IMR-90 (cell line): ENCODE results near the gene CHDH. TPM values are rescaled to one million over a fixed set of nuclear protein-coding genes. Genes with fewer than 3 reads are reported as not detected.

Experiments
- ATAC-seq: fragments of 200-7000 bp; cut with Tn5 transposase; 2 replicates; pipeline ENCODE4 v1.9.1; 2020; ENCODE audit warnings: low read depth, mild to moderate bottlenecking, moderate library complexity
- BruUV-seq: library from RNA; stranded (reverse); fragments of 400-500 nt; replicated peaks from 2 replicates; lab custom pipeline; 2021; lab: Mats Ljungman, UMichigan
- CTCF ChIA-PET: fragments of 300-600 bp; formaldehyde crosslinking; extraction: SDS; loops from one replicate; lab custom pipeline; 2021; ENCODE audit warnings: antibody characterized with exemption; lab: Yijun Ruan, JAX
- POLR2A ChIA-PET: fragments of 300-600 bp; sonication (Branson Sonifier 250); formaldehyde crosslinking; loops from one replicate; lab custom pipeline; 2022; ENCODE audit warnings: antibody characterized with exemption; ENCODE audit not compliant: unreplicated experiment; lab: Charles Lee
- DNase-seq: peaks from one replicate; pipeline ENCODE4 v3.0.0; 2013
- H2AFZ ChIP-seq: replicated peaks from 2 replicates; pipeline ENCODE3; 2013; ENCODE audit warnings: low read length, mild to moderate bottlenecking; ENCODE audit not compliant: poor library complexity
- H2AK5ac ChIP-seq: 2 replicates; pipeline ENCODE4 v1.6.1; 2013; ENCODE audit warnings: low read depth, low read length, inconsistent platforms
- H2AK9ac ChIP-seq: replicated peaks from 2 replicates; pipeline ENCODE3; 2013; ENCODE audit warnings: mild to moderate bottlenecking, low read depth, low read length, moderate library complexity; ENCODE audit not compliant: poor library complexity
- H2BK120ac ChIP-seq: 2 replicates; pipeline ENCODE4 v1.6.1; 2013; ENCODE audit warnings: low read depth, low read length, inconsistent platforms
- H2BK15ac ChIP-seq: 3 replicates; pipeline ENCODE4 v1.6.1; 2013; ENCODE audit warnings: low read depth, low read length, inconsistent platforms
- H2BK20ac ChIP-seq: 2 replicates; pipeline ENCODE4 v1.6.1; 2013; ENCODE audit warnings: low read depth, mild to moderate bottlenecking, inconsistent platforms, low read length, moderate library complexity
- H2BK5ac ChIP-seq: 2 replicates; pipeline ENCODE4 v1.6.1; 2013; ENCODE audit warnings: mild to moderate bottlenecking, low read depth, low read length, inconsistent platforms; ENCODE audit not compliant: poor library complexity, severe bottlenecking
- H3K14ac ChIP-seq: replicated peaks from 2 replicates; pipeline ENCODE4 v1.6.1; 2013; ENCODE audit warnings: low read depth, low read length, inconsistent platforms
- H3K18ac ChIP-seq: 2 replicates; pipeline ENCODE4 v1.6.1; 2013; ENCODE audit warnings: low read depth, low read length, control low read depth
- H3K23ac ChIP-seq: 2 replicates; pipeline ENCODE4 v1.6.1; 2013; ENCODE audit warnings: low read depth, low read length, inconsistent platforms
- H3K27ac ChIP-seq: 2 replicates; pipeline ENCODE4 v1.5.1; 2013; ENCODE audit warnings: mild to moderate bottlenecking, control low read depth, low read length; ENCODE audit not compliant: insufficient read depth
- H3K27me3 ChIP-seq: 2 replicates; pipeline ENCODE4 v1.6.1; 2013; ENCODE audit warnings: low read length; ENCODE audit not compliant: control insufficient read depth, insufficient read depth
- H3K36me3 ChIP-seq: 2 replicates; pipeline ENCODE4 v1.6.1; 2013; ENCODE audit warnings: low read length, mixed read lengths; ENCODE audit not compliant: control insufficient read depth, insufficient read depth
- H3K4ac ChIP-seq: 2 replicates; pipeline ENCODE4 v1.6.1; 2013; ENCODE audit warnings: low read depth, low read length, inconsistent platforms
- H3K4me1 ChIP-seq: 2 replicates; pipeline ENCODE4 v1.6.1; 2013; ENCODE audit warnings: low read length, mixed read lengths; ENCODE audit not compliant: control insufficient read depth, insufficient read depth
- H3K4me2 ChIP-seq: 2 replicates; pipeline ENCODE4 v1.6.1; 2013; ENCODE audit warnings: low read depth, mild to moderate bottlenecking, control low read depth, low read length, moderate library complexity
- H3K4me3 ChIP-seq: 2 replicates; pipeline ENCODE4 v1.5.1; 2013; ENCODE audit warnings: low read depth, mild to moderate bottlenecking, control low read depth, low read length, moderate library complexity; ENCODE audit not compliant: insufficient read depth
- H3K56ac ChIP-seq: 2 replicates; pipeline ENCODE4 v1.6.1; 2013; ENCODE audit warnings: low read length, inconsistent platforms; ENCODE audit not compliant: insufficient read depth; ENCODE audit errors: extremely low read depth
- H3K79me1 ChIP-seq, 2 experiments: 2 replicates each; pipeline ENCODE4 v1.6.1; 2013; ENCODE audit warnings: low read length in 2 of 2, inconsistent platforms in 1 of 2, low read depth in 1 of 2
- H3K9ac ChIP-seq: 2 replicates; pipeline ENCODE4 v1.6.1; 2013; ENCODE audit warnings: low read depth, low read length, control low read depth
- H3K9me1 ChIP-seq: 2 replicates; pipeline ENCODE4 v1.6.1; 2013; ENCODE audit warnings: low read length, inconsistent platforms; ENCODE audit not compliant: insufficient read depth
- H3K9me3 ChIP-seq: 2 replicates; pipeline ENCODE4 v1.6.1; 2013; ENCODE audit warnings: low read length; ENCODE audit not compliant: control insufficient read depth, insufficient read depth
- H4K20me1 ChIP-seq: 2 replicates; pipeline ENCODE4 v1.6.1; 2013; ENCODE audit warnings: low read length, inconsistent platforms; ENCODE audit not compliant: insufficient read depth
- H4K5ac ChIP-seq: 2 replicates; pipeline ENCODE4 v1.6.1; 2013; ENCODE audit warnings: mild to moderate bottlenecking, low read depth, low read length, control low read depth
- H4K8ac ChIP-seq, 2 experiments: 2 replicates each; pipeline ENCODE4 v1.6.1; 2013; ENCODE audit warnings: low read depth in 2 of 2, low read length in 2 of 2, control low read depth in 1 of 2, inconsistent platforms in 1 of 2
- H4K91ac ChIP-seq: 2 replicates; pipeline ENCODE4 v1.6.1; 2013; ENCODE audit warnings: low read depth, low read length, inconsistent platforms; ENCODE audit not compliant: insufficient read depth
- BHLHE40 ChIP-seq: fragments of 150-350 bp; IDR thresholded peaks from 2 replicates; pipeline ENCODE4 v1.6.1; 2016; ENCODE audit warnings: mild to moderate bottlenecking, low read depth, low read length
- CEBPB ChIP-seq: IDR thresholded peaks from 2 replicates; pipeline ENCODE4 v1.6.1; 2012; ENCODE audit warnings: low read depth, low read length, improper control_type of control experiment
- CHD1 ChIP-seq: IDR thresholded peaks from 2 replicates; pipeline ENCODE4 v1.6.1; 2012; ENCODE audit warnings: low read depth, low read length, improper control_type of control experiment
- FOS ChIP-seq: fragments of 150-350 bp; IDR thresholded peaks from 2 replicates; pipeline ENCODE4 v1.6.1; 2016; ENCODE audit warnings: low read depth, low read length
- MXI1 ChIP-seq: IDR thresholded peaks from 2 replicates; pipeline ENCODE4 v1.6.1; 2012; ENCODE audit warnings: low read depth, mild to moderate bottlenecking, low read length, moderate library complexity, borderline replicate concordance
- NFE2L2 ChIP-seq: fragments of 150-350 bp; IDR thresholded peaks from 2 replicates; pipeline ENCODE4 v1.6.1; 2016; ENCODE audit warnings: low read depth, mild to moderate bottlenecking, low read length
- POLR2A ChIP-seq: IDR thresholded peaks from 2 replicates; pipeline ENCODE4 v1.6.1; 2012; ENCODE audit warnings: mild to moderate bottlenecking, low read depth, low read length
- RCOR1 ChIP-seq: IDR thresholded peaks from 2 replicates; pipeline ENCODE4 v1.6.1; 2012; ENCODE audit warnings: mild to moderate bottlenecking, low read length, improper control_type of control experiment; ENCODE audit not compliant: insufficient replicate concordance
- RFX5 ChIP-seq: IDR thresholded peaks from 2 replicates; pipeline ENCODE4 v1.8.0; 2012; ENCODE audit warnings: low read depth, mild to moderate bottlenecking, low read length, moderate library complexity
- SMC3 ChIP-seq: fragments of 150-350 bp; IDR thresholded peaks from 2 replicates; pipeline ENCODE4 v1.6.1; 2016; ENCODE audit warnings: low read depth, mild to moderate bottlenecking, antibody characterized with exemption, low read length, moderate library complexity
- WGBS, 2 experiments: methylation state at CpG; one replicate each; pipeline versions ENCODE4 v1.1.5 to v1.1.7; 2013; ENCODE audit warnings: missing lambda C conversion rate in 2 of 2; ENCODE audit not compliant: insufficient read length in 1 of 2; ENCODE audit errors: extremely low coverage in 2 of 2; 5-methylcytosine and 5-hydroxymethylcytosine counted together
- dilution Hi-C: fragments of 300-500 bp; cut with HindIII; formaldehyde crosslinking; loops from one replicate; pipeline ENCODE4 v1.14.3; 2018; ENCODE audit warnings: low sequenced_read_pairs; ENCODE audit not compliant: unreplicated experiment
- in situ Hi-C: fragments of 300-500 bp; cut with MboI; formaldehyde crosslinking; loops from 3 replicates; pipeline ENCODE4 v1.14.3; 2019; ENCODE audit warnings: low sequenced_read_pairs, inconsistent platforms, mixed read lengths
- intact Hi-C: fragments of 100-400 bp; cut with micrococcal nuclease; formaldehyde crosslinking; loops from 2 replicates; pipeline ENCODE4 v1.10.0; 2022
- polyA plus RNA-seq, 3 experiments: library from polyadenylated mRNA; depleted of rRNA; stranded (reverse); fragments of >200 nt; gene quantifications; 2 replicates each; pipeline ENCODE4 v1.2.3, GENCODE V29; 2012; ENCODE audit warnings: low replicate concordance in 1 of 3
- total RNA-seq: library from RNA; depleted of rRNA; stranded (reverse); fragments of >200 nt; gene quantifications from 2 replicates; pipeline ENCODE4 v1.2.3, GENCODE V29; 2012
- TF ChIP-seq, protein P1 (sequence below): conservative IDR thresholded peaks from 2 replicates; pipeline ENCODE4 v1.5.1; 2012; ENCODE audit warnings: mild to moderate bottlenecking, low read depth, low read length, improper control_type of control experiment
- TF ChIP-seq, protein P2 (sequence below): fragments of 150-350 bp; IDR thresholded peaks from 2 replicates; pipeline ENCODE4 v1.6.1; 2016; ENCODE audit warnings: low read depth, mild to moderate bottlenecking, low read length, moderate library complexity, borderline replicate concordance

The CHDH gene
- total and polyA plus RNA-seq, 2 of the 4 experiments (the other 2 are of a cell fraction) = under 0.01 to 0.19 TPM

DNA sequence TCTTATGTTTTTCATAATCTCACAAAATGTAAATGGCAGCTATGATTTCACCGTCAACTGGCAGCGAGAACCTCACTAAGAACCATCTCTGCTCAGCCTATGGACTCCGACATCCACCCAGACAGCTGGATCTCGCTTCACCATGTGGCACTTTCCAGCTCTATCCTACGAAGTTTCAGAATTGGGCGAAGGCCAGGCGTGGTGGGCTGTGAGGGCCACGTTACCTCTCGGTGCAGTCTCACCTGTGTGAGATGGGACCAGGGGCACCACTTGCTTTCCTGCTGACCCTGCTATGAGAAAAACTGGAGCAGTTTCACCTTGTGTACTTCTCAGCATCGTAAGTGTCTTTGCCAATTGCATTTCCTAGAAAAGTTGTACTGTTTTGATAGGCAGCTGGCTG is 32.3 kb downstream of the CHDH start:
- no peaks in the 10 kb centered on the region for H3K4me1 ChIP-seq
- no peak overlapping the region for H2BK120ac ChIP-seq
- POLR2A ChIA-PET = no interaction called here
- no TSS peak for BruUV-seq
- no peak overlapping the region for H4K8ac ChIP-seq
- H3K56ac ChIP-seq = no peak overlapping the region
- dilution Hi-C loops = no loop called here
- 73% methylated on average over 8 of the region's 10 CpGs; no CpG with 5 or more reads in 1 of the 2 experiments for WGBS, 2 experiments
- no peaks in the 10 kb centered on the region for H3K36me3 ChIP-seq
- peaks cover 11% of the 10 kb centered on the region for H3K27me3 ChIP-seq
- TF ChIP-seq BHLHE40 = no peak
- TF ChIP-seq POLR2A = no peak
- TF ChIP-seq SMC3 = no peak
- no peak for TF ChIP-seq RCOR1
- TF ChIP-seq, protein P1, sequence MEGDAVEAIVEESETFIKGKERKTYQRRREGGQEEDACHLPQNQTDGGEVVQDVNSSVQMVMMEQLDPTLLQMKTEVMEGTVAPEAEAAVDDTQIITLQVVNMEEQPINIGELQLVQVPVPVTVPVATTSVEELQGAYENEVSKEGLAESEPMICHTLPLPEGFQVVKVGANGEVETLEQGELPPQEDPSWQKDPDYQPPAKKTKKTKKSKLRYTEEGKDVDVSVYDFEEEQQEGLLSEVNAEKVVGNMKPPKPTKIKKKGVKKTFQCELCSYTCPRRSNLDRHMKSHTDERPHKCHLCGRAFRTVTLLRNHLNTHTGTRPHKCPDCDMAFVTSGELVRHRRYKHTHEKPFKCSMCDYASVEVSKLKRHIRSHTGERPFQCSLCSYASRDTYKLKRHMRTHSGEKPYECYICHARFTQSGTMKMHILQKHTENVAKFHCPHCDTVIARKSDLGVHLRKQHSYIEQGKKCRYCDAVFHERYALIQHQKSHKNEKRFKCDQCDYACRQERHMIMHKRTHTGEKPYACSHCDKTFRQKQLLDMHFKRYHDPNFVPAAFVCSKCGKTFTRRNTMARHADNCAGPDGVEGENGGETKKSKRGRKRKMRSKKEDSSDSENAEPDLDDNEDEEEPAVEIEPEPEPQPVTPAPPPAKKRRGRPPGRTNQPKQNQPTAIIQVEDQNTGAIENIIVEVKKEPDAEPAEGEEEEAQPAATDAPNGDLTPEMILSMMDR = no peak
- TF ChIP-seq, protein P2, sequence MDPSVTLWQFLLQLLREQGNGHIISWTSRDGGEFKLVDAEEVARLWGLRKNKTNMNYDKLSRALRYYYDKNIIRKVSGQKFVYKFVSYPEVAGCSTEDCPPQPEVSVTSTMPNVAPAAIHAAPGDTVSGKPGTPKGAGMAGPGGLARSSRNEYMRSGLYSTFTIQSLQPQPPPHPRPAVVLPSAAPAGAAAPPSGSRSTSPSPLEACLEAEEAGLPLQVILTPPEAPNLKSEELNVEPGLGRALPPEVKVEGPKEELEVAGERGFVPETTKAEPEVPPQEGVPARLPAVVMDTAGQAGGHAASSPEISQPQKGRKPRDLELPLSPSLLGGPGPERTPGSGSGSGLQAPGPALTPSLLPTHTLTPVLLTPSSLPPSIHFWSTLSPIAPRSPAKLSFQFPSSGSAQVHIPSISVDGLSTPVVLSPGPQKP = no peak
- no peak for TF ChIP-seq MXI1
- TF ChIP-seq RFX5 = no peak
- no peak for TF ChIP-seq FOS
- TF ChIP-seq NFE2L2 = no peak
- TF ChIP-seq CEBPB = no peak
- no peak for TF ChIP-seq CHD1
- H2AK9ac ChIP-seq = no peak overlapping the region
- H3K9me1 ChIP-seq = no peaks in the 10 kb centered on the region
- H3K9me3 ChIP-seq = no peaks in the 10 kb centered on the region
- no peak overlapping the region for H2AK5ac ChIP-seq
- H3K14ac ChIP-seq = no peak overlapping the region
- H3K9ac ChIP-seq = no peak overlapping the region
- H4K20me1 ChIP-seq = no peaks in the 10 kb centered on the region
- no peak for DNase-seq
- CTCF ChIA-PET = no interaction called here
- no peak overlapping the region for H3K18ac ChIP-seq
- no peak overlapping the region for H4K5ac ChIP-seq
- H2BK20ac ChIP-seq = no peak overlapping the region
- no peak overlapping the region for H4K91ac ChIP-seq
- ATAC-seq = no peak
- H3K4me2 ChIP-seq = no peak overlapping the region
- H2BK5ac ChIP-seq = no peak overlapping the region
- no peak overlapping the region for H3K23ac ChIP-seq
- no peak overlapping the region for H3K27ac ChIP-seq
- no peaks in the 10 kb centered on the region for H3K79me1 ChIP-seq
- H2AFZ ChIP-seq = no peak overlapping the region
- in situ Hi-C loops = no loop called here
- no peak overlapping the region for H2BK15ac ChIP-seq
- no peak overlapping the region for H3K4ac ChIP-seq
- H3K4me3 ChIP-seq = no peak overlapping the region
- intact Hi-C loops = no loop called here
